ENCODE measurements around the gene MAP6. TPM values are rescaled to one million over a fixed set of nuclear protein-coding genes. Genes with fewer than 3 reads are reported as not detected.

Gene MAP6
- polyA plus RNA-seq, 4 donors: 8.0 to 11.7 (median 9.8) TPM

- peak in 1 of 4 donors; percentile 38 for DNase-seq (ENCODE audit: low read depth in 4 of 4, low spot score in 3 of 4)
These were observed 897 bp downstream of the MAP6 start for GRCh38 chr11:75667831-75668450.

DNA sequence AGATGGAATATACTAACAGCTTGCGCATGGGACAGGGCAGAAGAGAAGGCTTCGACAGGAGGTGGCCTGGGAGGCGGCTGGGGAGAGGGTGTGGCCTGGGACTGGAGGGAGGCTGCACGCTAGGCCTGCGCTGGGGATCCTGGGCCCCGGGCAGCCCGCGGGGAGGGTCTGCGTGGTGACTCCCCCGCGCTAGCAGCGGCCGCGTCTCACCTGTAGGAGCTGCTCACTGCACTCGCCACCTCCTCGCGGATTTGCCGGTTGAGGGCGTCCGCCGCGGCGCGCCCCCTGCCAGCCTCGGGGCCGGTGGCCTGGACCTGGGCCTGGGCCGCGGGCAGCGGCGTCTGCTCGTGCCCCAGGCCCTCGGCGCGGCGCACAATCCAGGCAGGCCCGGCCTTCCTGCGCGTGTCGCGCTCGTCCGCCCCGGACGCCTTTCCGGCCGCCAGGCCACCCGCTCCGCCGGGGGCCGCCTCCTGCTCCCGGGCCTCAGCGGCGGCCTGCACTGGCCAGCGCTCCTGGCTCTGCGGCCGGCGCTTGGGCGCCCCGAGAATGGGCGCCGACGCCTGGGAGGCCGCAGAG lies 1.5 kb downstream of the MAP6 start:
- DNase-seq (ENCODE audit: low read depth in 4 of 4, low spot score in 3 of 4): peak in 1 of 4 donors; percentile 5

GRCh38 chr11:75665990-75666389 lies 2.8 kb downstream of the MAP6 start:
- no peak for DNase-seq (ENCODE audit: low read depth in 4 of 4, low spot score in 3 of 4)

- DNase-seq (ENCODE audit: low read depth in 4 of 4, low spot score in 3 of 4): no peak
These were observed 3.7 kb downstream of the MAP6 start for GRCh38 chr11:75665126-75665525.

GRCh38 chr11:75664389-75664788 lies 4.4 kb downstream of the MAP6 start:
- no peak for DNase-seq (ENCODE audit: low read depth in 4 of 4, low spot score in 3 of 4)

- DNase-seq (ENCODE audit: low read depth in 4 of 4, low spot score in 3 of 4): no peak
These were observed 5.0 kb downstream of the MAP6 start for GRCh38 chr11:75663808-75664207.

DNA sequence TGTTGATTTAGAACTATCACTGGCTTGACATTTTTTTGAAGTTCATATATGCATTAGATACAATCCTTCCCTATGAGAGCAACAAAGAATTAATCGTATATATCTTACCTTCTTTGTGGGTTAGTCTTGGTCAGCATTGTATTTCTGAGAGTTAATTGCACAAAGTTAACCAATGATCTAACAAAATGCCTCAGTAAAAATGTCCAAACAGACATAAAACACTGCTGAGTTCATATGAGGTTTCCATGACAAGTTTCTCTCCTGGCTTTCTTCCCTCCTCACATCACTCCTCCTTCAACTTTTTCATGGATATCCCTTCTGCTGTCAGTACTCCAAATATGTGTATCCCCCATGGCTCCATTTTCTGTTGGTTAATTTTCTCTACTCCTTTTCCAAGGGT lies 9.0 kb downstream of the MAP6 start:
- no peak for DNase-seq (ENCODE audit: low read depth in 4 of 4, low spot score in 3 of 4)

DNA sequence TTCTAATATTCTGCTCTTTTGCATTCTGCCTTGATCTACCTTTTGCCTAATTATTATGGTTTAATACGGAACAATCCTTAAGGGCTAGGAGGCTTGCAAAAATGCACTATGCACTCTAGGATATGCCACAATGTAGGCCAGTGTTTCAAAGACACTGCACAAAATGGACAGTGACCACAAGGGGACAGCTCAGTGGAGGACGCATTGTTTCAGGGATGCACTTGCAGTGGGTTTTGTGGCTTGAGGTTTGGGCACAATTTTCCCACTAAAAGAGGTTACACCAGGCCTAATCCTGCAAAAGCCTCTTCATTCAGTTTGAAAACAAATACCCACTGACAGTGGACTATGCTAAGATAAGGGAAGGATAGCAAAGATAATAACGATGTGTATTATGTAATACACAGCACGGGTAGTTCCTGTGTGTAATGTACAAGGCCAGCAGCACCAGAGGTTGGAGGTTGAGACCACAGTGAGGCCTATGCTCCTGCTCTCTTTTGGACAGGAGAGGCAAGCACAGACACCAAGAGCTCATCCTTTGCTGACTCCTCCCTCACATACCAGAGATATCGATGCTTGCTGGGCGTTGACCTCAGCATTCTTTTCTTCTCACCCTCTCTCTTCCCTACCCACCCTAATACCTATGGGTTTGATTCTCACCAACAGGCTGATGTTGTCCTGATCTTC lies 12.7 kb downstream of the MAP6 start:
- DNase-seq (ENCODE audit: low read depth in 4 of 4, low spot score in 3 of 4): no peak

DNA sequence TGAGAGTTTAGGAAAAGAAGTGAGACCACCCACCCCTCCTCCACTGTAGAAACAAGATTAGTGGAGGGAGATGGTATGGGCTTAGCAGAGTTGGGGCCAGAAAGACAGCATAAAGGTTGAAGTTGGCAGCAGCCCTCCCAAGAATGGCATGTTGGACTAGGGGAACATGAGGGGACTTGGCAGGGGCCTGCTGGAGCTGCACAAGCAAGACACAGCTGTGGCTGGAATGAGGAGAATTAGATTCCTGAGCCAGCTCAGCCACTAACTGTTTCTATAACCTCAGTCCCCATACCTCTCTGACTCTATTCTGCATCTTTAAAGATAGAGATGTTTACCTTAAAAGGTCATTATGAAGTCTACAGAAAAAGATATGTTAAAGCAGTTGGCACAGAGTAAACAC lies 13.2 kb downstream of the MAP6 start:
- no peak for DNase-seq (ENCODE audit: low read depth in 4 of 4, low spot score in 3 of 4)

- no peak for DNase-seq (ENCODE audit: low read depth in 4 of 4, low spot score in 3 of 4)
These were observed 14.5 kb downstream of the MAP6 start for GRCh38 chr11:75654314-75654713.

GRCh38 chr11:75653532-75653931 lies 15.3 kb downstream of the MAP6 start:
- no peak for DNase-seq (ENCODE audit: low read depth in 4 of 4, low spot score in 3 of 4)

DNA sequence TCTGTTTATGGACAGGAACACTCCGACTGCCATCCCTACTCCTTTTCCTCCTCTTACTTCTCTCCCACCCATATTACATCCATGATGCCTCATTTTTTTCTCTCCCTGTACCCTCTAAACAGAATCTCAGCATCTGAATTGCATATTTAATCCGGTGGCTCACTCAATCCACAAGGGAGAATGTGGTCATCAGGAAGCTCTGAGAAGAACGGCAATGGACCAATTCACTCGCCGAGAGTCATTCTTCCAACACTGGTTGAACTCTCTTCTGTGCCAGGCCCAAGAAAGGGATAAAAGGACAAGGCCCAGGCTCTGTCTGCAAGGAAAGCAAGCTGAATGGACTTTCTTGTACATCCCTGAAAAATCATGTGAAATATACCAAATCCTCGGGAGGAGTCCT lies 15.9 kb downstream of the MAP6 start:
- no peak for DNase-seq (ENCODE audit: low read depth in 4 of 4, low spot score in 3 of 4)

DNA sequence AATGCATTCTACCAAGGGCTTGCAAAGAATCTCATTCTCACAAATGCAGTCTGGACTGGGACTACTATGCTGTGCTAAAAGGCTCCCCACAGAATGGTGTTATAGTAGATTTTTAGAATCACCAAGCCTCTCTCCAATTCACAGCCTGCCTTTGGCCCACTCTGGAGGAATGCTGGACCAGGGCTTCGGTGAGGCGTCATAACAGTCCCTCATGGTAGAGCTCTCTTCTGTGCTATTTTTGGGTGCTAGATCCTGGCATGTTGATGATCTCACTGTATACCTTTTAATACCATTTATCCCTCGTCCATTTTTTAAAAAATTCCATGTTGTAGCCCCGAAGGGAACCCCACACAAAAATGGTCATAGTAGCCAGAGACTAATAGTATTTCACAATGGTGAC lies 17.6 kb downstream of the MAP6 start:
- no peak for DNase-seq (ENCODE audit: low read depth in 4 of 4, low spot score in 3 of 4)

- DNase-seq (ENCODE audit: low read depth in 4 of 4, low spot score in 3 of 4): no peak
These were observed 18.6 kb downstream of the MAP6 start for GRCh38 chr11:75650167-75650723.

GRCh38 chr11:75644946-75645345 lies 23.9 kb downstream of the MAP6 start:
- no peak for DNase-seq (ENCODE audit: low read depth in 4 of 4, low spot score in 3 of 4)

DNA sequence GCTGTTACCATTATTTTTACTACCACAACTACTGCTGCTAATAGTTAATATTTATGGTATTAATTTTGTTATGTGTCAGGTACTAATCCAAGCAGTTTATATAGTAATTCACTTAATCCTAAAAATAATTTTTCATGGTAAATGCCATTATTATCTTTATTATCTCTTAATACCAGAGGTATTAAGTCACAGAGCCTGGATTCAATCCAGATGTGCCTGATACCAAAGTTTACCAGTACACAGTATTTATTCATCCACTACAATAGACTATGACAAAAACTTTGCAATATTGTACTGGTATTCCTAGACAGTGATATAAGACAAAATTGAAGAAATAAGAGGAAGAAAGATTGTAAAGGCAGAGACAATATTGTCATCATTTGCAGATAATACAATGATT lies 24.5 kb downstream of the MAP6 start:
- DNase-seq (ENCODE audit: low read depth in 4 of 4, low spot score in 3 of 4): no peak

DNA sequence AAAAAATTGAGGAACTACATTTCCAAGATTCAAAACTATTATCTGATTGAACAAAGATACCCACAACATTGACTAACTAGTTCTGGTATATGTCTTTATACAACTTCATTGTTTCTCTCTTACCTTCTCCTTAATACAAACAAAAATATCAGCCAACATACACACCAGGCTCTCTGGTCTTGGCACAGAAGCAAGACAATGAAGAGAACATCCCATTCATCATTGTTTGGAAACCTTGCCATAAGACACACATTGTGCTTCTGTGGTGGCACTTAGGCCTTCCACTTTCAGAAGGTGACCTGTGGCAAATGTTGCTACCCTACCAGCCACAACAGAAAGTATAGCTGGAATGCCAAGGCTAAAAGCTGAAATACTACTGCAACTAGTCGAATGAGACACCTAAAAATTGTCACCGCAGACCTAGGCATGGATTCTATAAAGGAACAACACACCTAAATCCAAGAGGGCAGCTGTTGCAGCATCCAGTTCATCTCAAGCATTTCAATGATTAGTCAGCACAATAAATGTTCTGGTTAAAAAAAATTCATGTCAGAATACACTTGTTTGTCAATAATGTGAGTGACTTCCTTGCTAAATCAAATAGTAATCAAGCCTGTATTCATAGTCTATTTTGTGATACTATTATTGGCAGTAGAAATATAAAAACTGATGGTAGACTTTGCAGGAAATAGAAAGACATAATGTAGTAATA lies 26.3 kb downstream of the MAP6 start:
- no peak for DNase-seq (ENCODE audit: low read depth in 4 of 4, low spot score in 3 of 4)

GRCh38 chr11:75639762-75640181 lies 29.1 kb downstream of the MAP6 start:
- DNase-seq (ENCODE audit: low read depth in 4 of 4, low spot score in 3 of 4): peak; percentile 58 to 63 (median 59)

GRCh38 chr11:75637998-75638397 lies 30.8 kb downstream of the MAP6 start:
- no peak for DNase-seq (ENCODE audit: low read depth in 4 of 4, low spot score in 3 of 4)

DNA sequence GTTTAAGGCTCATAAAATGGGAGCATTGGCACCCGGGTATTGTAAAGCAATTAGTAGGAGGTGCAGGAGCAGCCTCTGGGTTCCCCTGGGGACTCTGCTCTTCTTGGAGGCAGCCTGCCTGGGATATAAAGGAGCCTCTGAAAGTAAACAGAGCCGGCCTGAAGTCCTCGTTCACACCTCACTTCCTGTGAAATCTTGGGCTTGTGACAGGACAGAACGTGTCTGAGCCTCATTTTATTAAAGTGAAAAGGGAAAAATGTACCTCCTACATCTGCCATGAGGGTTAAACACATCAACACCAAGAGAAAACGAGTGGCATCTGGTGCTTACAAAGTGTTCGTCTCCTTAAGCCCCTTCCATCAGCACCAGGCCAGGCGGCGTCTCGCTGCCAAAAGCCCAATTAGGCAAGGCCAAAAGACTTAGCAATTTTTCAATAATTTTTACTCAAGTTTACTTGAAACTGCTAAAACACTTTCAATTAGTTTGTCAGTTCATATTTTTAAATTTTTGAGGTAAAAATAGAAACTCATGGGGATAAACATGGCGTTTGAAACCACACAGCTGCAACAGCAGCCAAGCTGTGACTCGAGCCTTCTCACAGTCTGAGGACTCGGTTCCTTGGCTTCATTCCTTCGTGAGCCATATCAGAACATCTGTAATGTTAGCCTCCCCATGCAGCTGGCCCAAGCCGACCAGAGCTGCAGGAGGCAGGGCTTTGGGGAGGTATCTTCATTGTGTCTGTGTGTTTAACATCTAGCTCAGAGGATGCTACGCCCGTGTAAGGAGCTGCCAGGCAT lies 33.6 kb downstream of the MAP6 start:
- DNase-seq (ENCODE audit: low read depth in 4 of 4, low spot score in 3 of 4): peak in 2 of 4 donors; percentile 10 to 12

Measured in right renal pelvis (tissue), 4 donors.